ENCODE results near the gene IGFBP1.

IGFBP1 gene

DNA sequence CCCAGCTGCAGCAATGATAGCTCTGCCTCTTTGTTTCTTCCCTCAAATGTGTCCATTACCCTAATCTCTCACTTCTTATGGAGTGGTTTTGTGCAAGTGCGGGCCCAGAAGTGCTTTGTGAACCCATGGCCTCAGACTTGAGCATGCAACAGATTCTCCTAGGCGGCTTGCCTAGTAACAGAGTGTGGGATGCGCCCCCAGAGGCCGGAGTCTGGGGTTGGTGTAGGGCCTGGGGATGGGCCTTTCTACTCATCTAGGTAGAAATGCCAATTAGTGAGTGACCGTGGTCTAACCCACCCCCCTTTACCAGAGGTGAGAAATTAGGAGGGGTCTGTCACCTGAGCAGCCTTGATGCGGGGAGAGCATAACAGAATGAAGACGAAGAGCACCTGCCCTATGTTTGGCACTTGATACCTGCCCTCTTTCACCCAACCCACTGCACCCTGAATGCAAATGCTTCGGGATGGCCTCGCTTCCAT is 7.0 kb upstream of the IGFBP1 start:
- DNase-seq (ENCODE audit: low spot score): no peak

- DNase-seq (ENCODE audit: low spot score): no peak
Measured at GRCh38 chr7:45881759-45882464, 6.4 kb upstream of the IGFBP1 start.

DNA sequence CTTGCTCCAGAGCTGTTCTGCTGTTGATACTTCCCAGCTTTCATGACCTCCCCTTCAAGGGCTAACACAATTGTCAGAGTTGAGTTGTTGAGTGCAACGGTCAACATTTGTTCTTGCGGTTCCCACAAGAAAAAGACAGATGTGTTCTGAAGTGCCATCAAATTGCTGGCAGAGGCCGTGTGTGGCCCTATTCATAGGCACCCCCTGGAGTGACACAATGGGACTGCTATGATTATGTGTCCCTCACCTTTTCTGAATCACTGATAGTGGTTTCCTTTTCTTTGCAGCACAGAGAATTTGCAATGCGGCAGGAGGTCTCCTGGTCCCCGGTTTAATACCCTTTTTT is 5.8 kb upstream of the IGFBP1 start:
- DNase-seq (ENCODE audit: low spot score): no peak

DNA sequence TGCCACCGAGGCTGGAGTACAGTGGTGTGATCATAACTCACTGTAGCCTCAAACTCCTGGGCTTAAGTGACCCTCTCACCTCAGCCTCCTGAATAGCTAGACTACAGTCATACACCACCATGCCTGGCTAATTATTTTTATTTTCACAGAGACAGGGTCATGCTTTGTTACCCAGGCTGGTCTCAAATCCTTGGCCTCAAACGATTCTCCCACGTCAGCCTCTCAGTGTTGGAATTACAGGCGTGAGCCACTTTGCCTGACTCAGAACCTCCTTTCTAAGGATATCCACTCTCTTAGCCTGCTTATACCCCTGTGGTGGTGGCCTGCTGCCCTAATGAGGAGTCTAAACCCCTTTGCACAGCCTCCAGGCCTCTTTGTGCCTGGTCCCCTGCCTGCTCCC is 4.2 kb upstream of the IGFBP1 start:
- DNase-seq (ENCODE audit: low spot score): no peak

DNA sequence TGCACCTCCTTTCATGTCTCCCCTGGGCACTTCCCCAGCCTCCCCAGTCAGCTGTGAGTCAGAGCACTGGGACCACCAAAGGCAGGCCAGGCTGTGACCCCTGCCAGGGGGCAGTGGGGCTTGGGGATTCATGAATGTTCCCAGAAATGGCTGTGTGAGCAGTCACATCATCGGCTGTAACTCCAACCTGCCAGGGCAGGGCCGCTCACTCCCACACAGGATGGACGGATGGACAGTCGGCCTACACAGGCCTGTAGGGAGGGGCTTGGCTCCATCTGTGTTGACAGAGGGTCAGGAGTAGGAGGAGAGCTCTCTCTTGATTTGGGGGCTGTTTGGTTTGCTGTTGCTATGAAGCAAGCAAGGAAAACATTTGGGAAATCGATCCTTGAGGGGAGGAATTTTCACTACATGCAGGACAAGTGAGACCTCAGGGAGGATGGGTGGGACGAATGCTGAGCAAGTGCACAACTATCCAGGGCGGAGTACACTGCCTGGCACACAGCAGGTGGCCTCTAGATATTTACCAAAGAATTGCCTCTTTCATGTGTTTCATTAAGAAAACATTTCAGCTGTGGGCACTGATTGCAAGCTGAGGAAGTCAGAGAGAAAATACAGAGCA is 2.9 kb upstream of the IGFBP1 start:
- no peak for DNase-seq (ENCODE audit: low spot score)

- no peak for DNase-seq (ENCODE audit: low spot score)
Measured at GRCh38 chr7:45886931-45887667, 1.2 kb upstream of the IGFBP1 start.

- DNase-seq (ENCODE audit: low spot score): no peak
Measured at GRCh38 chr7:45888993-45889366, 692 bp downstream of the IGFBP1 start.

DNA sequence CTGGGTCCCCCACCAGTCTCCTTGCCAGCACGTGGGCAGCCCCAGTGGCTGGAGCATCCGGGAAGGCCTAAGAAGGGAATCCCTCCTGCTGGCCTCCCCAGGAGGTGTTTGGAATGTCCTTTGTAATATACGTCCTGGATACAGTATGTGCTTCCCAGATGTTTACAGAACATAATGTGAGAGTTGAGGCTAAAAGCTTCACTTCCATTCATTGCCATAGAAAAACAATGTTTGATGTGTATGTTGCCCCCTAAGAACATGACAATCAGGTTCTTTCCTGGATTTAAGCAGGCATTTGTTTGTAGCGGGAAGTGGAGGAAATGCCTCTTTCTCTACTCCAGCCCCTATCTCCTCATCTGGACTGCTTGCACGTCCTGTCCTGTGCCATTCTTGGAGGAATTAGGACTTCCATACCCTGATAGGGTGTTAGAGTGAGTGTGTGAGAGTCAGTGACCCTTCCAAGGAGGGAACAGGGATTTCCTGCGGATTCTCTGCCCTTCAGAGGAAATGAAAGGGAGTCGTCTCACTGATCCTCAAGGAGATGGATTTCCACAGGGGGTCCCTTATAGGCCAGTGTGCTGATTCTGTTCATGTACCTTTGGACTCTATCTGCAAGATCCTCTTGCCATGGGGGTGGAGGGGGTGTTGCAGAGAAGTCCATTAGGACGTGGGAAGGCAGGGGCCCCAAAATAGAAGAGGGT is 1.2 kb downstream of the IGFBP1 start:
- DNase-seq (ENCODE audit: low spot score): no peak

GRCh38 chr7:45890125-45890901 is 2.0 kb downstream of the IGFBP1 start:
- DNase-seq (ENCODE audit: low spot score): no peak

DNA sequence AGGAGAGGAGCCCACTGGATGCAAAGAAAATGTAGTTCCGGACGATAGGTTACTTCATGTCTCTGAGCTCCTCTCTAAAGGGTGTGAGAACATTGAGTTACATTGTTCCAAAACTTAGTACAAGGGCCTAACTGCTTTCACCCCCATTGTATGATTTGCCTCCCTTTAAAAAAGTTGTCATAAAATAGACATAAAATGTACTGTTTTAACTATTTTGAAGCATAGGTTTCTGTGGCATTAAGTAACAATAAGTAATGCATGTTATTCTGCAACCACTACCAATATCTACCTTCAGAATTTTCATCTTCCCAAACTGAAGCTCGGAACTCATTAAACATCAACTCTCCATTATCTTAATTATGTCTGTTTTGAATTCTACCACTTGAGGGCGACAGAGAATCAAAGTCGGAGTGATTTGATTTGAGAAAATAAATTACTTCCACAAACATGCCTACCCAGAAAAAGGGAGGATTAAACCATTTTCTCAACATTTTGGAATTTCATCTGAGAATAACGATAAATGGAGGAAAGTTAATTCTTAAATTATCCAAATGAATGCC is 2.7 kb downstream of the IGFBP1 start:
- no peak for DNase-seq (ENCODE audit: low spot score)

GRCh38 chr7:45891462-45892402 is 3.4 kb downstream of the IGFBP1 start:
- DNase-seq (ENCODE audit: low spot score): no peak

GRCh38 chr7:45892407-45893035 is 4.2 kb downstream of the IGFBP1 start:
- DNase-seq (ENCODE audit: low spot score): no peak

GRCh38 chr7:45893374-45893995 is 5.2 kb downstream of the IGFBP1 start:
- DNase-seq (ENCODE audit: low spot score): no peak

DNA sequence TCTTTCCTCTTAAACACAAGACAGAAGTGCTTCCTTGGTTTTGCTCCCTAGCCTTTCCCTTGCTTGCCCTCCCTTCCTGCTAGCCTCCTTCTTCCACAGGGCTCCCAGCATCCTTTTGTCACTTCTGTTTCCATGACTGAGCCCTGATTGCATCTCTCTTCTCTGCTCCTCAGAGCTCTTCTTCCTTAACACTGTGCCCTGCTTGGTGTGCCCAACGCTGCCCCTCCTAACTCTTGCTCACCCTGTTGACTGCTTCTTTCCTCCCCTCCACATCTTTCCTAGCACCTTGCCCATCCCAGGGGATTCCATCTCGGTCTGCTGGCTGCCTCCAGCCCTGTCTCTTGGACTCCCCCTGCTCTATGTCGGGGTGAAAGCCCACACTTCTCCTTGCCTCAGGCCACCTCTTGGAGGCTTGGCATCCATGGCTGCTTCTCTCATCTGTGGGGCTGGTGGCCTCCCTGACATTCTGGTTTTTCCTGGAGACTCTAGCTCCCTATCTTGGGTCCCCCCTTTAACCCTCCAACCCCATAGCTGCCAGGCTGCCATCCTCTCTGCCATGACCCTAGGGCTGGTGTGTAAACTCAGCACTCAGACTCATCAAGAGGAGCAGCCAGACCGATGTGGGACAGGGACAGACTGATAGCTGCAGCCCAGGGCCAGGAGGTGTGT is 5.8 kb downstream of the IGFBP1 start:
- no peak for DNase-seq (ENCODE audit: low spot score)

DNA sequence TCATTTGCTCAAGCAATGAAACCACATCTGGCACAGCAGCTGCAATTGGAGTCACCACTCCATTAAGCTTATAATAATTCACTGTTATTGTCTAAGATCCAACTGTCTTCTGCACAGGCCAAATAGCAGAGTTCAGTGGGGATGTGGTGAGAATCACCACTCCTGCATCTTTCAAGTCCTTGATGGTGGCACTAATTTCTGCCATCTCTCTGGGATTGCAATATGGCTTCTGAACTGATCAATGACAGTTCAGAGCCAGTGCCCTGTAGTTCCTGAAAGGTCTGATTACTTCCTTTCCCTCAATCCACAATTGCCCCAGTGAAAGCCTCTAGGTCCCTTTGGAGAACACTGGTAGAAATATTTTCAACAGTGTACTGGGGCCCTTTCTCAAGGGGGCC is 6.4 kb downstream of the IGFBP1 start:
- DNase-seq (ENCODE audit: low spot score): no peak

GRCh38 chr7:45897042-45897690 is 8.9 kb downstream of the IGFBP1 start:
- DNase-seq (ENCODE audit: low spot score): no peak

DNA sequence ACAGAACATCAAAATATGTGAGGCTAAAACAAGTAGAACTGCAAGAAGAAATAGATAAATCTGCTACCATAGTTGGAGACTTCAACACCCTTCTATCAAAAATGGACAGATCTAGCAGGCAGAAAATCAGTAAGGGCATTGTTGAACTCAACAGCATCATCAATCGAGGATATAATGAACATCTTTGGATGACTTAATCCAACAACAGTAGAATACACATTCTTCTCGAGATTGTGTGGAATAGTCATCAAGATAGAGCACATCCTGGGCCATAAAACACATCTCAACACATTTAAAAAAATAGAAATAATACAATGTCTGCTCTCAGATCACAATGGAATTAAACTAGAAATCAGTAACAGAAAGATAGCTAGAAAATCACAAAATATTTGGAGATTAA is 9.9 kb downstream of the IGFBP1 start:
- no peak for DNase-seq (ENCODE audit: low spot score)

DNA sequence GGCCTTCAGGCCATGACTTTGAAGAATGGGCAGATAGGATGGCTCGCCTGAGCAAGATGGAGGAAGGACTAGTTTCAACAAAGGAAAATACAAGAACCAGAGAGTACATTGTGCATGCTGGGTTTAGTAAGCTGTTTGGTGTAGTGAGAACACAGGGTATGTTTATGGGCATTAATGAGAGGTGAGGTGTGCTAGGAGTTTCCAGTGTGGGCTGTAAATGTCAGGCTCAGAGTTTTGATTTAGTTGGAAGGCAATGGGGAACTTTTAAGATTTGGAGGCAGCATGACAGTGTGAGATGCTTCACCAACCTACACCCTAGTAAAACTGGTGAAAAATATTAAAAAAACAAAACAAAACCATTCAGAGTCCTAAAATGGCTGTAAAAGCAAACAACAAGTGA is 13.3 kb downstream of the IGFBP1 start:
- DNase-seq (ENCODE audit: low spot score): no peak
